Activated T-helper 17 cell treated with anti-CD3 and anti-CD28 coated beads, Interleukin-2, amount 50 U/mL, for 72 hours (primary cell): ENCODE data around the gene PCDHGB3. TPM values are rescaled to one million over a fixed set of nuclear protein-coding genes. Genes with fewer than 3 reads are reported as not detected.
A peak's percentile ranks its signal among the peaks of the same experiment; 100 is the strongest.
"Not testable (repeated sequence)": the region's sequence is repeated elsewhere in the genome, so short reads cannot be mapped to it uniquely, and the experiment has no call there.

Experiments
- ATAC-seq: fragments of 150-1000 bp; cut with Tn5 transposase; replicated peaks from 2 replicates; pipeline ENCODE4 v1.10.0; 2021; ENCODE audit warnings: mild to moderate bottlenecking, moderate library complexity
- H3K27ac Mint-ChIP-seq: one replicate; pipeline ENCODE4 v1.8.0; 2022; ENCODE audit warnings: mixed read lengths
- H3K27me3 Mint-ChIP-seq: one replicate; pipeline ENCODE4 v1.8.0; 2022; ENCODE audit warnings: mixed read lengths
- H3K36me3 Mint-ChIP-seq: one replicate; pipeline ENCODE4 v1.8.0; 2022; ENCODE audit warnings: low read depth, mild to moderate bottlenecking, mixed read lengths
- H3K4me1 Mint-ChIP-seq: one replicate; pipeline ENCODE4 v1.8.0; 2022; ENCODE audit warnings: mixed read lengths
- H3K4me3 Mint-ChIP-seq: one replicate; pipeline ENCODE4 v1.8.0; 2022; ENCODE audit warnings: mild to moderate bottlenecking, mixed read lengths
- H3K9me3 Mint-ChIP-seq: one replicate; pipeline ENCODE4 v1.8.0; 2022; ENCODE audit warnings: mixed read lengths
- total RNA-seq, 2 donors: library from RNA; stranded (reverse); gene quantifications; one replicate each; pipeline ENCODE4 v1.2.3, GENCODE V29; 2022

PCDHGB3 gene
- under 1 TPM in 1 of 2 donors, not detected in 1; 0.21 TPM for total RNA-seq

DNA sequence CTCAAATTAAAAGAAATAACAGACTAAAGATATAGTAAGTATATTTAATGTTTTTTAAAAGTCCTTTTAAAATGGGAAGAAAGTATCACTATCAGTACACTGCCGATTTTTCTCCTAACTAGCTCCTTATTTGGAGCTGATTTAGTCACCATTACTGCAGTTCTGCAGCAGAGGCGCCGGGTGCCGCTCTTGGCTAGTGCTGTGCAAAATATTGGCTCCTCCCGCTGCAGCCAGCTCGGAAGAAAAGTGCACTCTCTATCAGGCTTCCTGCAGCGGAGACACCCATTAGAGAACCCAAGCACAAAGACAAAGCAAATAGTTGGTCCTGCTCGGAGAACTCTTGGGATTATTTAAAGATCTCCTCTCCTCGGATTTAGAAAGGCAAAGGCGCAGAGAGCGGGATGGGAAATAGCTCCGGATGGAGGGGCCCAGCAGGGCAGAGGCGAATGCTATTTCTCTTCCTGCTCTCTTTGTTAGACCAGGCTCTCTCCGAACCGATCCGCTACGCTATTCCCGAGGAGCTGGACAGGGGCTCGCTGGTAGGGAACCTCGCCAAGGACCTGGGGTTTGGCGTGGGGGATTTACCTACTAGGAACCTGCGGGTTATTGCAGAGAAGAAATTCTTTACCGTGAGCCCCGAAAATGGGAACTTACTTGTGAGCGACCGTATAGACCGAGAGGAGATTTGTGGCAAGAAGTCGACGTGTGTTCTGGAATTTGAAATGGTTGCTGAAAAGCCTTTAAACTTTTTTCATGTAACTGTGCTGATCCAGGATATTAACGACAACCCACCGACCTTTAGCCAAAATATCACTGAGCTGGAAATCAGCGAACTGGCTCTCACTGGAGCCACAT is at the start of gene PCDHGB3:
Gene PCDHGB3, plus strand, starts transcription at position 249 of the 855 bp plus-strand sequence. Its CDS starts 153 bp downstream, at position 402.
- no peaks in the 10 kb centered on the region for H3K36me3 Mint-ChIP-seq
- H3K27ac Mint-ChIP-seq: no peak within 1 kb of the TSS
- peaks cover 53% of the 10 kb centered on the region for H3K27me3 Mint-ChIP-seq
- peaks cover 10% of the 10 kb centered on the region for H3K9me3 Mint-ChIP-seq
- H3K4me1 Mint-ChIP-seq: peaks cover 8% of the 10 kb centered on the region
- ATAC-seq: peak; percentile 63
- peak within 1 kb of the TSS; percentile 74 for H3K4me3 Mint-ChIP-seq

GRCh38 chr5:141322261-141322660 is 47.8 kb upstream of the PCDHGB3 start:
- H3K27ac Mint-ChIP-seq: no peak overlapping the region
- peaks cover 39% of the 10 kb centered on the region for H3K36me3 Mint-ChIP-seq
- ATAC-seq: no peak
- peaks cover 25% of the 10 kb centered on the region for H3K4me1 Mint-ChIP-seq
- H3K4me3 Mint-ChIP-seq: peak overlapping the region; percentile 99
- peaks cover 26% of the 10 kb centered on the region for H3K9me3 Mint-ChIP-seq
- no peaks in the 10 kb centered on the region for H3K27me3 Mint-ChIP-seq

DNA sequence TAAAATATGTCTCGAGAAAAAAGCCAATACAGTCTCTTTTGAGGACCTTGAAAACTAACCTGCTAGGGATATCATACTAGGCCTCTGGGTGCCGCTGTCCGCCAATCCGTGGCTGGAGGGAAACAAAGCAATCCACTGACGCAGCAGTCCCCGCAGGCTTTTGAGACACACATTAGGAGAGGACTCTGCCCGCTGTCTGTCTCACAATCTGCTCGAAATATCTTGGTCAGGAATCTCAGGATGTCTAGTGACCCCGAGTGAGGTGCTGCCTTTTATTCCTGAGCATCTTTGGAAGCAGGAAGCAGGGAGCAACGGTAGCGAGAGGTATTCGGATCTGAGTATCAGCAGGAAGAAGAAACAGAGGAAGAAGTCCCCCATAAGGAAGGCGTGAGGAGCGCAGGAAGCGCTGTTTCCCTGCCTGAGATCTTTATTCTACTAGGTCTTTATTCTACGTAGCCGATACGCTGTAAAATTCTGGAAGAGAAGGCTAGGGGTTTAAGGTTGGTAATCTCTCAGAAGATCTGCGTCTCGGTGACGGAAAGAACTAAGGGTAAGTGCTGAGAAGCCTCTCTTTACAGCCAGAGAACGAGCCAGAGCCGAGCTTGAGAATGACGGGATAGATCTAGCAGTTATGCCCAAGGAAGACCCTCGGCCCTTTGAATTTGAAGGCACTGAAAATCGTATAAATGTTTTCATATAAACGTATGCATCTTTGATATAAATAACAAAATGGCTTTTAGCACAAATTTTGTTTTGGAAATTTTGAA is 43.8 kb upstream of the PCDHGB3 start:
- H3K9me3 Mint-ChIP-seq: peaks cover 3% of the 10 kb centered on the region
- no peaks in the 10 kb centered on the region for H3K36me3 Mint-ChIP-seq
- H3K27ac Mint-ChIP-seq: peak overlapping the region; percentile 92
- no peaks in the 10 kb centered on the region for H3K27me3 Mint-ChIP-seq
- ATAC-seq: peak; percentile 94
- H3K4me1 Mint-ChIP-seq: peaks cover 4% of the 10 kb centered on the region
- peak overlapping the region; percentile 94 for H3K4me3 Mint-ChIP-seq

DNA sequence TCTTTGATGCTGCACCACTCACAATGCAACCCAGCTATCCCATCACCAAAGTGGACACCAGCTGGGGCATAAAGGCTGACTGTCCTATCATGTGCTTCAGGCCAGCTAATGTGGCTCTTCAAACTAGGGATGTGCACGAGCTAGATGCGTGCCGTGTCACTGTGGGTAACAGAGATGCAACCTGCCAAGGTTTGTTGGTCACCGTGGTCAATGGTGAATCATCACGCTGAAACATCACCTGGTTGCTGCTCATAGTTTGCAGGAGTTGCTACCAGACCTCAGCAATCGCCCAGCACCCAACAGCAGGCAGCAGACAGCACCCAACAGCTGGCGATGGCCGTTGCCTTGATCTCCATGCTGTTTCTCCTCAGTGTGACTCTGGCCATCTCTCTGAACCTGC is 41.8 kb upstream of the PCDHGB3 start:
- H3K4me3 Mint-ChIP-seq: no peak overlapping the region
- no peak overlapping the region for H3K27ac Mint-ChIP-seq
- H3K36me3 Mint-ChIP-seq: no peaks in the 10 kb centered on the region
- peaks cover 4% of the 10 kb centered on the region for H3K9me3 Mint-ChIP-seq
- H3K27me3 Mint-ChIP-seq: peaks cover 3% of the 10 kb centered on the region
- H3K4me1 Mint-ChIP-seq: peaks cover 4% of the 10 kb centered on the region
- ATAC-seq: no peak

DNA sequence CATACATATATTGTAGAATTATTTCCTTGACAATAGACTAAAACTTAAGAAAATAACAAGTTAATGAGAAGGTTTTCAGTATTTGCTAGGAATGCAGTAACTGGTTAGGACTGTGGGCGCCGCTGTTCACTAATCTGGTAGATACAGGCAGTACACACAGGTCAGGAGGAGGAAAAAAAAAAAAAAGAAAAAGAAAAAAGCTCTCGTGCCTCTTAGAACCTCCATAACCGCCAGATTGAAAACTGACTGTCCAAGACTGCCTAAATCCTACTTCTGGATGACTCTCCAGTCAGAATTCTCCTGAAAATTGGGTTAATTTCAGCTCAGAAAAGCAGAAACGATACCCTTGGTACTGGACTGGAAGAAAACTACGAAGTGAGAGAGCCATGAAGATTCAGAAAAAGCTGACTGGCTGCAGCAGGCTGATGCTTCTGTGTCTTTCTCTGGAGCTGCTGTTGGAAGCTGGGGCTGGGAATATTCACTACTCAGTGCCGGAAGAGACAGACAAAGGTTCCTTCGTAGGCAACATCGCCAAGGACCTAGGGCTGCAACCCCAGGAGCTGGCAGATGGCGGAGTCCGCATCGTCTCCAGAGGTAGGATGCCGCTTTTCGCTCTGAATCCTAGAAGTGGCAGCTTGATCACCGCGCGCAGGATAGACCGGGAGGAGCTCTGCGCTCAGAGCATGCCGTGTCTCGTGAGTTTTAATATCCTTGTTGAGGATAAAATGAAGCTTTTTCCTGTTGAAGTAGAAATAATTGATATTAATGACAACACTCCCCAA is 39.6 kb upstream of the PCDHGB3 start, which contains the start of gene PCDHGA1:
Gene PCDHGA1, plus strand, starts transcription at position 216 of the 782 bp plus-strand sequence.
- ATAC-seq: no peak
- Mint-ChIP-seq H3K9me3 (peaks cover 6% of the 10 kb centered on the region), H3K4me1 (peaks cover 4% of the 10 kb centered on the region), H3K27me3 (peaks cover 17% of the 10 kb centered on the region), H3K36me3 (no peaks in the 10 kb centered on the region), H3K27ac (no peak within 1 kb of the TSS), H3K4me3 (no peak within 1 kb of the TSS)

GRCh38 chr5:141332571-141332970 is 37.5 kb upstream of the PCDHGB3 start:
- H3K27me3 Mint-ChIP-seq: peaks cover 31% of the 10 kb centered on the region
- not testable (repeated sequence) for H3K4me3 Mint-ChIP-seq, ATAC-seq, H3K27ac Mint-ChIP-seq, H3K36me3 Mint-ChIP-seq, H3K4me1 Mint-ChIP-seq, H3K9me3 Mint-ChIP-seq

DNA sequence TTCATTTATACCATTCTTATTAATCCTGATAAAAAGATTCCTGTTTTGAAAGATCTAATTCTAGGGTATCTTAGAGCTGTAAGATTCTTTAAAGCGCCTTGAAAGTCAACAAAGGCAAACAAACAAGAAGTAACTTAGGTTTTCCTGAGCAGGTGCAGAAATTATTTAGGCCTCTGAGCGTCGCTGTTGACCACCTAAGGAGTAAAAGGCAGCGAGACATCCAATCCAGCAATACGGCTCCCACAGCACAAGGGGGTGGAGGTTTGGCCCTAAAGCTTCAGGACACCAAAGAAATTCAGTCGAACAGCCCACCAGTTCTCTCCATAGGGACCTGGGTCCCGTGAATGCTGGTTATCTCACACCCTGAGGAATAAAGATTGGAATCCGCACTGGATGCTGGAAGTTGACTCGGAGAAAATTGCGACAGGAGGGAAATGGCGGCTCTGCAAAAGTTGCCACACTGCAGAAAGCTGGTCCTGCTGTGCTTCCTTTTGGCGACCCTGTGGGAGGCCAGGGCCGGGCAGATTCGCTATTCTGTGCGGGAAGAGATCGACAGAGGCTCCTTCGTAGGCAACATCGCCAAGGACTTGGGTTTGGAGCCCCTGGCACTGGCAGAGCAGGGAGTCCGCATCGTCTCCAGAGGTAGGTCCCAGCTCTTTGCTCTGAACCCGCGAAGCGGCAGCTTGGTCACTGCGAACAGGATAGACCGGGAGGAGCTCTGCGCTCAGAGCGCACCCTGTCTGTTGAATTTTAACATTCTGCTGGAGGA is 31.3 kb upstream of the PCDHGB3 start, which contains the start of gene PCDHGA2:
Gene PCDHGA2, plus strand, starts transcription at position 223 of the 769 bp plus-strand sequence.
- no peak within 1 kb of the TSS for H3K27ac Mint-ChIP-seq
- H3K27me3 Mint-ChIP-seq: peaks cover 54% of the 10 kb centered on the region
- H3K9me3 Mint-ChIP-seq: peaks cover 17% of the 10 kb centered on the region
- H3K4me1 Mint-ChIP-seq: no peaks in the 10 kb centered on the region
- no peak within 1 kb of the TSS for H3K4me3 Mint-ChIP-seq
- no peak for ATAC-seq
- H3K36me3 Mint-ChIP-seq: no peaks in the 10 kb centered on the region

- not testable (repeated sequence) for H3K4me3 Mint-ChIP-seq, H3K4me1 Mint-ChIP-seq, H3K36me3 Mint-ChIP-seq, H3K27ac Mint-ChIP-seq, ATAC-seq
- H3K9me3 Mint-ChIP-seq: peaks cover 17% of the 10 kb centered on the region
- H3K27me3 Mint-ChIP-seq: peaks cover 48% of the 10 kb centered on the region
Observed at GRCh38 chr5:141340781-141341354, 29.2 kb upstream of the PCDHGB3 start.

GRCh38 chr5:141342773-141343172 is 27.3 kb upstream of the PCDHGB3 start:
- ATAC-seq: no peak

GRCh38 chr5:141343242-141343952 is 26.6 kb upstream of the PCDHGB3 start, which contains the start of gene PCDHGA3:
Gene PCDHGA3, plus strand, starts transcription at chr5:141343829. Its CDS starts 205 bp downstream, at chr5:141344034.
- ATAC-seq: no peak
- Mint-ChIP-seq H3K4me1 (no peaks in the 10 kb centered on the region), H3K4me3 (peak within 1 kb of the TSS; percentile 30), H3K36me3 (no peaks in the 10 kb centered on the region), H3K9me3 (peaks cover 15% of the 10 kb centered on the region), H3K27ac (no peak within 1 kb of the TSS), H3K27me3 (peaks cover 32% of the 10 kb centered on the region)

More at GRCh38 chr5:141342773-141343172, 27.3 kb upstream of the PCDHGB3 start:
- H3K27me3 Mint-ChIP-seq: peaks cover 34% of the 10 kb centered on the region
- H3K36me3 Mint-ChIP-seq: no peaks in the 10 kb centered on the region
- H3K9me3 Mint-ChIP-seq: peaks cover 21% of the 10 kb centered on the region
- no peaks in the 10 kb centered on the region for H3K4me1 Mint-ChIP-seq
- no peak overlapping the region for H3K27ac Mint-ChIP-seq
- no peak overlapping the region for H3K4me3 Mint-ChIP-seq

DNA sequence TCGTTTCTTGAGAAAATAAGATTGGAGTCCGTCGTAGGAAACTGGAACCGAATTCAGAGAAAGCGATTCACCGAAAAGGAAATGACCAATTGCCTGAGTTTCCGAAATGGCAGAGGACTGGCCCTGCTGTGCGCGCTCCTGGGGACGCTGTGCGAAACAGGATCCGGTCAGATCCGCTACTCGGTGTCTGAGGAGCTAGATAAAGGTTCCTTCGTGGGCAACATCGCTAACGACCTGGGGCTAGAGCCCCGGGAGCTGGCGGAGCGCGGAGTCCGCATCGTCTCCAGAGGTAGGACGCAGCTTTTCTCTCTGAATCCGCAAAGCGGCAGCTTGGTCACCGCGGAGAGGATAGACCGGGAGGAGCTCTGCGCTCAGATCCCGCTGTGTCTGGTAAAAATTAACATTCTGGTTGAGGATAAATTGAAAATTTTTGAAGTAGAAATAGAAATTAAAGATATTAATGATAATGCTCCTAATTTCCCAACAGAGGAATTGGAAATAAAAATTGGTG is 26.0 kb upstream of the PCDHGB3 start:
- Mint-ChIP-seq H3K27ac (no peak overlapping the region), H3K4me3 (peak overlapping the region; percentile 30), H3K27me3 (peaks cover 35% of the 10 kb centered on the region), H3K4me1 (no peaks in the 10 kb centered on the region), H3K9me3 (peaks cover 11% of the 10 kb centered on the region), H3K36me3 (no peaks in the 10 kb centered on the region)
- ATAC-seq: no peak

DNA sequence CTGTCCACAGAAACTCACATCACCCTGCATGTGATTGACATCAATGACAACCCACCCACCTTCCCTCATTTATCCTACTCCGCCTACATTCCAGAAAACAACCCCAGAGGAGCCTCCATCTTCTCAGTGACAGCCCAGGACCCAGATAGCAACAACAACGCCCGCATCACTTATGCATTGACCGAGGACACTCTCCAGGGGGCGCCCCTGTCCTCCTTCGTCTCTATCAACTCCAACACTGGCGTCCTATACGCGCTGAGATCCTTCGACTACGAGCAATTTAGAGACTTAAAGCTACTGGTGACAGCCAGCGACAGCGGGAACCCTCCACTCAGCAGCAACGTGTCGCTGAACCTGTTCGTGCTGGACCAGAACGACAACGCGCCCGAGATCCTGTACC is 24.7 kb upstream of the PCDHGB3 start:
- no peak for ATAC-seq
- Mint-ChIP-seq H3K4me3 (no peak overlapping the region), H3K27me3 (peaks cover 45% of the 10 kb centered on the region)

More for the DNA sequence above, 24.7 kb upstream of the PCDHGB3 start:
- Mint-ChIP-seq H3K27ac (no peak overlapping the region), H3K9me3 (peaks cover 11% of the 10 kb centered on the region), H3K4me1 (no peaks in the 10 kb centered on the region), H3K36me3 (no peaks in the 10 kb centered on the region)
